Caco-2 (cell line): ENCODE results near the gene MINDY1. TPM values are rescaled to one million over a fixed set of nuclear protein-coding genes. Genes with fewer than 3 reads are reported as not detected.
A peak's percentile ranks its signal among the peaks of the same experiment; 100 is the strongest.

Experiments
- BruUV-seq: library from RNA; stranded (reverse); fragments of 400-500 nt; replicated peaks from 2 replicates; lab custom pipeline; 2021; lab: Mats Ljungman, UMichigan
- CTCF ChIA-PET: fragments of 300-600 bp; sonication (Branson Sonifier 250); formaldehyde crosslinking; loops from one replicate; lab custom pipeline; 2022; ENCODE audit warnings: antibody characterized with exemption; lab: Charles Lee
- POLR2A ChIA-PET: fragments of 300-600 bp; sonication (Branson Sonifier 250); formaldehyde crosslinking; loops from one replicate; lab custom pipeline; 2022; ENCODE audit warnings: antibody characterized with exemption; lab: Charles Lee
- DNase-seq, 2 experiments: peaks; one replicate each; pipeline versions ENCODE4 v3.0.0 to v3.0.0-alpha.2; 2020 to 2022
- H3K27me3 ChIP-seq: replicated peaks from 2 replicates; pipeline ENCODE4 v1.6.0; 2011; ENCODE audit warnings: low read length; ENCODE audit not compliant: control insufficient read depth, insufficient read depth
- H3K36me3 ChIP-seq: 2 replicates; pipeline ENCODE4 v1.5.1; 2011; ENCODE audit warnings: low read length; ENCODE audit not compliant: control insufficient read depth, insufficient read depth
- H3K4me1 ChIP-seq: fragments of 250-450 bp; sonication (Bioruptor Pico); 2 replicates; pipeline ENCODE4 v1.5.1; 2020; ENCODE audit warnings: mild to moderate bottlenecking
- H3K4me3 ChIP-seq: 2 replicates; pipeline ENCODE4 v1.5.1; 2011; ENCODE audit warnings: low read depth, mild to moderate bottlenecking, control low read depth, low read length
- H3K9me3 ChIP-seq: fragments of 250-450 bp; sonication (Bioruptor Pico); 2 replicates; pipeline ENCODE4 v1.5.1; 2020; ENCODE audit warnings: mild to moderate bottlenecking, moderate library complexity
- H3K27ac Mint-ChIP-seq: one replicate; pipeline ENCODE4 v1.8.0; 2022; ENCODE audit warnings: mixed read lengths; ENCODE audit not compliant: unreplicated experiment
- H3K27me3 Mint-ChIP-seq: one replicate; pipeline ENCODE4 v1.8.0; 2022; ENCODE audit warnings: mixed read lengths; ENCODE audit not compliant: insufficient read depth, unreplicated experiment
- H3K36me3 Mint-ChIP-seq: one replicate; pipeline ENCODE4 v1.8.0; 2022; ENCODE audit warnings: mild to moderate bottlenecking, mixed read lengths; ENCODE audit not compliant: insufficient read depth, unreplicated experiment
- H3K4me1 Mint-ChIP-seq: one replicate; pipeline ENCODE4 v1.8.0; 2022; ENCODE audit warnings: low read depth, mixed read lengths; ENCODE audit not compliant: unreplicated experiment
- H3K4me3 Mint-ChIP-seq: one replicate; pipeline ENCODE4 v1.8.0; 2022; ENCODE audit warnings: mild to moderate bottlenecking, moderate library complexity, mixed read lengths; ENCODE audit not compliant: unreplicated experiment
- H3K9me3 Mint-ChIP-seq: one replicate; pipeline ENCODE4 v1.8.0; 2022; ENCODE audit warnings: mixed read lengths; ENCODE audit not compliant: unreplicated experiment
- intact Hi-C: fragments of 100-400 bp; cut with micrococcal nuclease; formaldehyde crosslinking; loops from one replicate; pipeline ENCODE4 v1.10.0; 2022; ENCODE audit not compliant: unreplicated experiment
- total RNA-seq: library from RNA; stranded (reverse); gene quantifications from 2 replicates; pipeline ENCODE4 v1.2.3, GENCODE V29; 2022
- TF ChIP-seq, protein P1 (sequence below), 2 experiments: fragments of 200-600 bp in 1 of 2; IDR thresholded peaks; 1 replicate in 1 of 2; 2 replicates in 1 of 2; pipeline versions ENCODE4 v1.5.1 to v1.8.0; 2011 to 2022; ENCODE audit warnings: antibody characterized with exemption in 1 of 2, control low read depth in 1 of 2, inconsistent platforms in 1 of 2, low read depth in 1 of 2, low read length in 1 of 2, mild to moderate bottlenecking in 1 of 2, moderate library complexity in 1 of 2; ENCODE audit not compliant: insufficient read depth in 1 of 2, severe bottlenecking in 1 of 2, unreplicated experiment in 1 of 2

MINDY1 gene
- total RNA-seq, 1 experiment from 2014 or later: 15.6 TPM

DNA sequence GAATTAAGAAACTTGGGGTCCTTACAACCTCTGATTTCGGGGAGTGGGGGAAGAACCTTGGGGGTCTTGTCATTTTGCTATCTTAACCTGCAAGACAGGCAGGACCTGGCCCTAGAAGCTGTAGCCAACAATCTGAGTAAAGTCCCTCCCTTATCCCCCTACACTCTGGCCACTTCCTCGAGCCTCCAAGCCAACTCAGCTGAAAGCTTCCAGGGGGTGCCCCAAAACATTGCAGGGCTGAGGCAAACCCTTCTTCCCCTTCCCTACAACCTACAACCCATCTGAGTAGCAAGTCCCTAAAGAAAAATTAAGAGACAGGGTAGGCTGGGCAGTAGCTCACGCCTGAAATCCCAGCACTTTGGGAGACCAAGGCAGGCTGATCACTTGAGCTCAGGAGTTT is 37.1 kb downstream of the MINDY1 start:
- DNase-seq: no peak
- Mint-ChIP-seq H3K27ac (no peak overlapping the region), H3K36me3 (peaks cover 75% of the 10 kb centered on the region), H3K27me3 (no peaks in the 10 kb centered on the region), H3K9me3 (no peaks in the 10 kb centered on the region), H3K4me1 (peaks cover 50% of the 10 kb centered on the region), H3K4me3 (no peak overlapping the region)
- ChIA-PET POLR2A (interaction anchor here (3.1 kb wide), 1 partner anchor 12 kb away, joined by 19 read pairs; the partner anchor contains the start of gene ANXA9), CTCF (interaction anchor here (0.7 kb wide), 1 partner anchor 28 kb away, joined by 4 read pairs; no protein-coding TSS in a partner anchor)
- intact Hi-C loops: loop anchor here (10.0 kb wide), 1 partner anchor 405 kb away; no protein-coding TSS in a partner anchor
- Histone ChIP-seq H3K9me3 (no peaks in the 10 kb centered on the region), H3K4me1 (peaks cover 39% of the 10 kb centered on the region), H3K27me3 (no peaks in the 10 kb centered on the region), H3K36me3 (peaks cover 12% of the 10 kb centered on the region), H3K4me3 (no peak overlapping the region)
- BruUV-seq: no TSS peak
- TF ChIP-seq, protein P1, sequence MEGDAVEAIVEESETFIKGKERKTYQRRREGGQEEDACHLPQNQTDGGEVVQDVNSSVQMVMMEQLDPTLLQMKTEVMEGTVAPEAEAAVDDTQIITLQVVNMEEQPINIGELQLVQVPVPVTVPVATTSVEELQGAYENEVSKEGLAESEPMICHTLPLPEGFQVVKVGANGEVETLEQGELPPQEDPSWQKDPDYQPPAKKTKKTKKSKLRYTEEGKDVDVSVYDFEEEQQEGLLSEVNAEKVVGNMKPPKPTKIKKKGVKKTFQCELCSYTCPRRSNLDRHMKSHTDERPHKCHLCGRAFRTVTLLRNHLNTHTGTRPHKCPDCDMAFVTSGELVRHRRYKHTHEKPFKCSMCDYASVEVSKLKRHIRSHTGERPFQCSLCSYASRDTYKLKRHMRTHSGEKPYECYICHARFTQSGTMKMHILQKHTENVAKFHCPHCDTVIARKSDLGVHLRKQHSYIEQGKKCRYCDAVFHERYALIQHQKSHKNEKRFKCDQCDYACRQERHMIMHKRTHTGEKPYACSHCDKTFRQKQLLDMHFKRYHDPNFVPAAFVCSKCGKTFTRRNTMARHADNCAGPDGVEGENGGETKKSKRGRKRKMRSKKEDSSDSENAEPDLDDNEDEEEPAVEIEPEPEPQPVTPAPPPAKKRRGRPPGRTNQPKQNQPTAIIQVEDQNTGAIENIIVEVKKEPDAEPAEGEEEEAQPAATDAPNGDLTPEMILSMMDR (IDR thresholded peaks at IDR 0.05; ENCODE audit: insufficient read depth in 1 of 2, low read depth in 1 of 2, low read length in 1 of 2, severe bottlenecking in 1 of 2, unreplicated experiment in 1 of 2): no peak

DNA sequence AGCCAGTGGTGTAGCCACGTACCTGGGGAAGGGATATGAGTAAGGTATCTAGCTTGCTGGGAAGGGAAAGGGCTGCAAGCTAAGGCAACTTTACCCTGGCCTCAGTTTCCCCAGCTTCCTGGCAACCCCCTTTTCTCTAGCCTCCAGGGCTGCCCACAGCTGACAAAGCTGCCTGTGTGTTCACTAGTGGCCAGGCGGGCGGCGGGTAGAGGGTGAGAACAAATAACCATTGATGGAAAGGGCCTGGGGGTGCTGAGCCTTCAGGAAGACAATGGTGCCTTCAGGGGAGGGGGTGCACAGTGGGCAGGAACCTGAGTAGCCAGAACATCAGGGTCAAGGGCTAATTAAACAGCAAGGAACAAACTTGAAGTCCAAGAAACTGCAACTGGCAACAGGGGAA is 38.2 kb downstream of the MINDY1 start:
- H3K4me1 Mint-ChIP-seq: peaks cover 54% of the 10 kb centered on the region
- TF ChIP-seq, protein P1 (IDR thresholded peaks at IDR 0.05; ENCODE audit: insufficient read depth in 1 of 2, low read depth in 1 of 2, low read length in 1 of 2, severe bottlenecking in 1 of 2, unreplicated experiment in 1 of 2): no peak
- H3K9me3 ChIP-seq: no peaks in the 10 kb centered on the region
- DNase-seq: no peak
- intact Hi-C loops: no loop called here
- H3K36me3 Mint-ChIP-seq: peaks cover 85% of the 10 kb centered on the region
- CTCF ChIA-PET: no interaction called here
- POLR2A ChIA-PET: no interaction called here
- peaks cover 39% of the 10 kb centered on the region for H3K4me1 ChIP-seq
- peak overlapping the region; percentile 32 for H3K4me3 Mint-ChIP-seq
- peaks cover 14% of the 10 kb centered on the region for H3K36me3 ChIP-seq
- no peaks in the 10 kb centered on the region for H3K27me3 Mint-ChIP-seq
- H3K9me3 Mint-ChIP-seq: no peaks in the 10 kb centered on the region
- H3K4me3 ChIP-seq: no peak overlapping the region
- H3K27ac Mint-ChIP-seq: peak overlapping the region; percentile 53
- H3K27me3 ChIP-seq: no peaks in the 10 kb centered on the region
- no TSS peak for BruUV-seq

DNA sequence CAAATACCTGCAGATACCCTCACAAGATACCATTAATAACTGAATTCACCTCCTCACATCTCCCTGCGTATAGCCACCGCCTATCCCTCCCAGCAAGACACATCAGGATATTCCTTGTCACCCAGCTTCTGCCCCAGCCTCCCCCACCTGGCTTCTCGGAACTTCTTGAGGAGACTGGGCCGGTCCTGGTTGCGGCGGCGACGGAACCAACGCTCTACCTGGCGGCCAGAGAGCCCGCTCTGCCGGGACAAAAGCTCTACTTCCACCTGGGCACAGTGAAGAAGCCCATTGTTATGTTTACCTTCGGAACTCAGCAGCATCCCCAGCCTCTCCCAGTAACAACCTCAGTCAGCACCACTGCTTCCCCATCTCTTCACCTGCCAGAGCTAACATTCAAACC is 38.8 kb downstream of the MINDY1 start:
- H3K4me1 Mint-ChIP-seq: peaks cover 58% of the 10 kb centered on the region
- no peak for DNase-seq
- CTCF ChIA-PET: no interaction called here
- Histone ChIP-seq H3K4me1 (peaks cover 38% of the 10 kb centered on the region), H3K4me3 (no peak overlapping the region), H3K36me3 (peaks cover 14% of the 10 kb centered on the region), H3K27me3 (no peaks in the 10 kb centered on the region), H3K9me3 (no peaks in the 10 kb centered on the region)
- no peak overlapping the region for H3K4me3 Mint-ChIP-seq
- H3K27ac Mint-ChIP-seq: peak overlapping the region; percentile 53
- intact Hi-C loops: no loop called here
- BruUV-seq: no TSS peak
- no peaks in the 10 kb centered on the region for H3K27me3 Mint-ChIP-seq
- POLR2A ChIA-PET: no interaction called here
- H3K36me3 Mint-ChIP-seq: peaks cover 85% of the 10 kb centered on the region
- TF ChIP-seq, protein P1 (IDR thresholded peaks at IDR 0.05; ENCODE audit: insufficient read depth in 1 of 2, low read depth in 1 of 2, low read length in 1 of 2, severe bottlenecking in 1 of 2, unreplicated experiment in 1 of 2): no peak
- no peaks in the 10 kb centered on the region for H3K9me3 Mint-ChIP-seq
